Fibroblast of lung (primary cell): ENCODE measurements around the gene TBC1D14. TPM values are rescaled to one million over a fixed set of nuclear protein-coding genes. Genes with fewer than 3 reads are reported as not detected.

Experiments
- DNase-seq, 2 donors: peaks; one replicate each; pipeline versions ENCODE4 v3.0.0 to v3.0.0-alpha.2; 2010; ENCODE audit warnings: low read depth in 2 of 2
- H2AFZ ChIP-seq: 2 replicates; pipeline ENCODE4 v1.5.1; 2012; ENCODE audit warnings: low read length, control low read depth, inconsistent platforms
- H3K27ac ChIP-seq: 2 replicates; pipeline ENCODE4 v1.5.1; 2011; ENCODE audit warnings: low read length, control low read depth; ENCODE audit not compliant: insufficient read depth
- H3K27me3 ChIP-seq: 2 replicates; pipeline ENCODE4 v1.5.1; 2011; ENCODE audit warnings: mild to moderate bottlenecking, low read length; ENCODE audit not compliant: control insufficient read depth, insufficient read depth
- H3K36me3 ChIP-seq: 2 replicates; pipeline ENCODE4 v1.5.1; 2011; ENCODE audit warnings: low read length; ENCODE audit not compliant: control insufficient read depth, insufficient read depth
- H3K4me1 ChIP-seq: 2 replicates; pipeline ENCODE4 v1.5.1; 2011; ENCODE audit warnings: low read length; ENCODE audit not compliant: control insufficient read depth, insufficient read depth; ENCODE audit errors: extremely low read depth
- H3K4me2 ChIP-seq: 2 replicates; pipeline ENCODE4 v1.5.1; 2011; ENCODE audit warnings: low read length, control low read depth; ENCODE audit not compliant: insufficient read depth; ENCODE audit errors: extremely low read depth
- H3K4me3 ChIP-seq, 4 experiments: fragments of 200-600 bp in 1 of 4; sonication (generic) in 1 of 4; replicated peaks in 1 of 4; 2 replicates each; pipeline ENCODE4 v1.5.1; 2011 to 2016; ENCODE audit warnings: low read length in 4 of 4, low read depth in 3 of 4, mild to moderate bottlenecking in 3 of 4, control low read depth in 2 of 4, inconsistent platforms in 1 of 4, mixed read lengths in 1 of 4; ENCODE audit not compliant: insufficient read depth in 1 of 4; ENCODE audit errors: control extremely low read depth in 1 of 4
- H3K79me2 ChIP-seq: 2 replicates; pipeline ENCODE4 v1.5.1; 2012; ENCODE audit warnings: mild to moderate bottlenecking, low read length, inconsistent platforms; ENCODE audit not compliant: control insufficient read depth, insufficient read depth
- H3K9ac ChIP-seq: 2 replicates; pipeline ENCODE4 v1.5.1; 2011; ENCODE audit warnings: mild to moderate bottlenecking, low read length, control low read depth; ENCODE audit not compliant: insufficient read depth
- H3K9me3 ChIP-seq: 2 replicates; pipeline ENCODE4 v1.5.1; 2012; ENCODE audit warnings: low read depth, low read length; ENCODE audit not compliant: control insufficient read depth, insufficient read depth
- H4K20me1 ChIP-seq: 2 replicates; pipeline ENCODE4 v1.5.1; 2011; ENCODE audit warnings: low read length; ENCODE audit not compliant: control insufficient read depth, insufficient read depth; ENCODE audit errors: extremely low read depth
- CTCF ChIP-seq, 2 donors: IDR thresholded peaks in 1 of 2; conservative IDR thresholded peaks in 1 of 2; 1 replicate in 1 of 2; 2 replicates in 1 of 2; pipeline ENCODE4 v1.5.1; 2011 to 2012; ENCODE audit warnings: low read length in 2 of 2, control low read depth in 1 of 2, inconsistent platforms in 1 of 2, low read depth in 1 of 2, mild to moderate bottlenecking in 1 of 2
- EZH2 ChIP-seq: IDR thresholded peaks from 2 replicates; pipeline ENCODE4 v1.5.1; 2012; ENCODE audit warnings: low read length, control low read depth, mild to moderate bottlenecking; ENCODE audit errors: missing control alignments
- polyA plus RNA-seq, 2 donors: library from polyadenylated mRNA; depleted of rRNA in 1 of 2; stranded (reverse) in 1 of 2; unstranded in 1 of 2; fragments of >200 nt; gene quantifications; 2 replicates each; pipeline ENCODE4 v1.2.1, GENCODE V29; 2011 to 2012; ENCODE audit warnings: missing spikeins in 1 of 2
- total RNA-seq: library from RNA; depleted of rRNA; stranded (reverse); fragments of >200 nt; gene quantifications from 2 replicates; pipeline ENCODE4 v1.2.1, GENCODE V29; 2014

Gene TBC1D14
- total and polyA plus RNA-seq, 2 donors (not counting 1 experiment from before 2014, with no cell fraction given) = 26.9 to 37.7 TPM

- no peak overlapping the region for H3K9ac ChIP-seq
- no peak overlapping the region for H3K4me2 ChIP-seq
- no peaks in the 10 kb centered on the region for H3K79me2 ChIP-seq
- H3K9me3 ChIP-seq = no peaks in the 10 kb centered on the region
- H3K4me1 ChIP-seq = no peaks in the 10 kb centered on the region
- no peak overlapping the region for H3K4me3 ChIP-seq
- no peaks in the 10 kb centered on the region for H3K27me3 ChIP-seq
- H3K36me3 ChIP-seq = peaks cover 3% of the 10 kb centered on the region
- H4K20me1 ChIP-seq = no peaks in the 10 kb centered on the region
- no peak for TF ChIP-seq EZH2
- no peak for TF ChIP-seq CTCF (conservative IDR thresholded peaks at IDR 0.05 in 1 of 2, IDR thresholded peaks at IDR 0.05 in 1 of 2; ENCODE audit: low read depth in 1 of 2, low read length in 2 of 2)
- H3K27ac ChIP-seq = no peak overlapping the region
- no peak for DNase-seq
- H2AFZ ChIP-seq = no peak overlapping the region
These were observed 96.8 kb downstream of the TBC1D14 start for GRCh38 chr4:7006411-7006810.

GRCh38 chr4:7007142-7007907 lies 97.7 kb downstream of the TBC1D14 start:
- no peaks in the 10 kb centered on the region for H3K27me3 ChIP-seq
- H3K27ac ChIP-seq = no peak overlapping the region
- H4K20me1 ChIP-seq = no peaks in the 10 kb centered on the region
- TF ChIP-seq CTCF (conservative IDR thresholded peaks at IDR 0.05 in 1 of 2, IDR thresholded peaks at IDR 0.05 in 1 of 2; ENCODE audit: low read depth in 1 of 2, low read length in 2 of 2) = no peak
- no peak for TF ChIP-seq EZH2
- no peak for DNase-seq
- H3K36me3 ChIP-seq = peaks cover 3% of the 10 kb centered on the region
- H3K4me1 ChIP-seq = no peaks in the 10 kb centered on the region
- H3K4me2 ChIP-seq = no peak overlapping the region
- no peak overlapping the region for H3K4me3 ChIP-seq
- H3K9me3 ChIP-seq = no peaks in the 10 kb centered on the region
- H3K79me2 ChIP-seq = no peaks in the 10 kb centered on the region
- H2AFZ ChIP-seq = no peak overlapping the region
- no peak overlapping the region for H3K9ac ChIP-seq

- no peak for DNase-seq
- Histone ChIP-seq H3K4me2 (no peak overlapping the region), H3K9me3 (no peaks in the 10 kb centered on the region), H3K27me3 (no peaks in the 10 kb centered on the region), H3K79me2 (no peaks in the 10 kb centered on the region), H3K4me3 (no peak overlapping the region), H2AFZ (no peak overlapping the region), H3K36me3 (peaks cover 3% of the 10 kb centered on the region), H4K20me1 (no peaks in the 10 kb centered on the region), H3K27ac (no peak overlapping the region), H3K4me1 (no peaks in the 10 kb centered on the region), H3K9ac (no peak overlapping the region)
- TF ChIP-seq CTCF (conservative IDR thresholded peaks at IDR 0.05 in 1 of 2, IDR thresholded peaks at IDR 0.05 in 1 of 2; ENCODE audit: low read depth in 1 of 2, low read length in 2 of 2) = no peak
- TF ChIP-seq EZH2 = no peak
These were observed 98.3 kb downstream of the TBC1D14 start for GRCh38 chr4:7007944-7008343.
